ENCODE results near the gene HCCS.

HCCS gene

DNA sequence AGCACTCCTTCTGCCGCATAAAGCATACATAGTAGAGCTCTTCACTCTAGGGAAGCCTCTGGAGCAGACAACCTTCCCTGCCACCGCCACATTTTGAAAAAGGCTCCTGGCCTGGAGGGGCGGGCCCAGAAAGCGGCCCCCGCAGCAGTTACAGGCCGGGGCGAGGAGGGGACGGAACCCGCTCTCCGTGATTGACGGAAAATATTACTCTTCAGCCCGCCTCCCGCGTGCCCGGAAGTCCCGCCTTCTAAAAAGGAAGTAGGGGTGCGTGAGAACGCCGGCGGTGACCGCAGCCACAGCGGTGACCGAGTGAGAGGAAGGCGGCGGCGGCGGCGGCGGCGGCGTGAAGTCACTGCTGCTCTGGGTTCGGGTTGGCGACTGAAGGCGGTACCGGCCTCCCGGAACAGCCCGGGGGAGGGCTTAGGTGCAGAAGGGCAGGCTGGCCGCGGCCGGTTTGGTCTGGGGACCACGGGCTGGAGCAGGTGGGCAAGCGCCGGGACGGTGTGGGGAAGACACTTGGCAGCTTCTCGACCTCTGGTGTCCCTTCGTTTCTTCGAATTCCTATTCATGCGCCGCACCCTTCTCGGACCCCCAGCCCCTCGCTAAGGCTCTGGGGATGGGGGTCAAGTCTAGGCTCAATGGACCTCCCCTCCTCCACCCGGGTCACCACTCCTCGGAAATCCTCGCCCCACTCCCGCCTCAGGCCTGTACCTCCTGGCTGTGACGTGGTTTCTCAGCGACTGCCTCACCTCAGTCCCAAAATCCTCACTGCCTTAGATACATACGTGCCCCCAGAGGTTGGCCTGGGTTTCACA, at the start of gene HCCS:
Gene HCCS (plus strand): TSS at position 296 of the 815 bp plus-strand sequence. CDS start 729 bp downstream, outside the sequence.
- DNase-seq = peak; percentile 70 to 92 (median 85)
- intact Hi-C loops (cut with DNase I) = no loop called here

DNA sequence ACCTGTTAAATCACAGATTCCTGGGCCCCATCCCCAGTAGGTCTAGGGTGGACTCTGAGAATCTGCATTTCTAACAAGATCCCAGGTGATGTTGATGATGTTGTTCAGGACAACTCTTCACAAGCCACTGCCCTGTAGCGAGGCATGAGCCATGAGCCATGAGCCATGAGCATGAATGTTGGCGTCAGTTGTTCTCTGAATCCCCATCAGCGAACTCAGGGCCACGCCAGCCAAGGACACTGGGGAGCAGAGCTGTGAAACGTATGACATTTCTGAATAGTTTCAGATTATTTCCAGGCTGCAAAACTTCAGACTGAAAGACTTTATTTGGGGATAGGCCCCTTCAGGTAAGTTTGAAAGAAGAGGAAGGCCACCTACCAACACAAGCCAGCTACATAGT, 46.9 kb upstream of the HCCS start:
- DNase-seq = peak in 1 of 42 donors; percentile 4
- intact Hi-C loops (cut with DNase I) = no loop called here

DNA sequence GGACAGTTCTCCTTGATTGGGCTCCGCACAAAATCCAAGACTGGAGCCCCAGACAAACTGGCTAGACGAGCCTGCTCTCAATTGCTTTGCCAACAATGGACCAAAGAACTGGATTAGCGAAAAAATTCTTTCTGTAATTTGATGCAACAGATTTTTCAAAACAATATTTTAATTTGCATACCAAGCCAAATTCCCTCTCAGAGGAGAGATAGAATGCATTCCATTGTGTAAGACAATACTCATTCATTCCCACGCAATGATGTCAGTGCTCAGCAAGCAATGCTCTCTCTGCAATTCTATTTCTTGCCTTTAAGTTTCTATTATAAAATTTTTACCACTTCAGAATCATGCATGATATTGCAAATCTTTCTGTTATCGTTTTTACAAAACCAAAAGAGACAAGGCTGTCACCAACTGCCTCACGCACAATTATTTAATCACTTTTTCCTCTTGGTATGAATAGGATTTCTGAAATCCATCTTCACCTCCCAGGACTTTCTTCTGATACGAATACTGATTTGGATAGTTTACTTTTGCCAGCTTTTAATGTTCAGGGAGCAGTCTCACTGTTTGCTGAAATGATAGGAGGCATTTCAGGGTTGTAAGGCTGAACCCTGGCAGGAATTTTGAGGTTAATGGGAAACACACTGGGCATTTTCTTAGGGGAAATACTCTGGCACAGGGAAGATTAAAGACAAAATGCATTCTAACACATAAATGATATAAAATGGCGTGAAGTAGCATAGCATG, 46.1 kb upstream of the HCCS start:
- intact Hi-C loops (cut with DNase I) = no loop called here
- DNase-seq = peak in 16 of 42 donors; percentile 1 to 42 (median 12)

DNA sequence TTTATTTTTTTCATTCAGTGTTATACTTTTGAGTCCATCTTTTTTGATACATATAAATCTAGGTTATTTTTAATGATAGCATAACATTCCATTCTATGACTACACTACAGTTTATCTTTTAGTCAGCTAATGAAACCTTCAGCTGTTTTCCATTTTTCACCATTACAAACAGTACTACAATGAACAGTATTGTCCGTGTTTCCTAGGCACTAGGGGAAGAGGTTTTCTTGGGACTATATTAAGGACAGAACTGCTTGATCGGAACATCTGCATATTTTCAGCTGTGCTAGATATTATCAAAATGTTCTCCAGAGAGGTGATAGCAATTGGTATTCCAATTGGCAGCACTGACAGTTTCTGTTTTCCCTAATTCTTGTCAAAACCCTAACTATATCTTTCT, 44.3 kb upstream of the HCCS start:
- no peak for DNase-seq
- intact Hi-C loops (cut with DNase I) = no loop called here

DNA sequence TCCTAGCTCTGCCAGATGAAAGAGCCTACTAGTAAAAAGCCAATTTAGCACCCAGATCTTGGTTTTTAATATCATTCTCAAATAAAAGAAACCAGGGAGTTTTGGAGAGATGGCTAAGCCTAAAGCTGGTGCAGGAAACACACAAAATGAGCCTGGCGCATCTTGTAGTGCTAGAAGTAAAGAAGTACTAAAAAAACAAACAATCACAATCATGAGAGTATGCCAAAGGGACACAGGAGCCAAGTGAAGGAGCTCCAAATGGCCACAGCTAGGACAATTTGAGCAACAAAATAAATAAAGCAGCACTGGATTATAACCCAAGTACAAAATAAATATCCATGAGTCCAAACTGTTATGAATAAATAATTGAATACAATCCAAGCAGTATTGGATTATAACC, 37.8 kb upstream of the HCCS start:
- no peak for DNase-seq
- intact Hi-C loops (cut with DNase I) = no loop called here

DNA sequence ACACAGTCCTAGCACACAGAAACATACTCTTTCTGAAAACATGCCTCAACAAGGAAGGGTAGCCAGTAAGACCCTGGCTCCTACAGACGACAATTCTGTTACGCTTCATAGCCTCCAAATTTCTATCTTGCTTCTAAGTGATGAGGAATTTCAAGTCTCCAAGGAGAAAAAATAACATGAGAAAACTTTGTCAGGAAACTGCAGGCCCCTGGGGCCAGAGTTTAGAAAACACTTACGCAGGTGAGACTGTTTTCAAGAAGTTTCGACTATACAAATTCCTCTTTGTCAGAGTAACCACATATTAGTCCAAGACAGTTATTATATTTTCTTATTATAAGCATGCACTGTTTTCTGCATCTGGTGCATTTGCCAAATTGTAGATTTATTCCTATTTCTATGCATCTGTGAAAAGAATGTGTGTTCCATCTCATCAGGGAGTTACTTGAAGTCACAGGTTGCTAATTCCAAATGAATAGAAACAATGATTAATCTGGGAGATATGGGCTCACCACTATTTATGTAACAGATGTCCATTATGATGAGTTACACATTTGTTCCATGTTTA, 30.3 kb upstream of the HCCS start:
- DNase-seq = no peak
- intact Hi-C loops (cut with DNase I) = no loop called here

DNA sequence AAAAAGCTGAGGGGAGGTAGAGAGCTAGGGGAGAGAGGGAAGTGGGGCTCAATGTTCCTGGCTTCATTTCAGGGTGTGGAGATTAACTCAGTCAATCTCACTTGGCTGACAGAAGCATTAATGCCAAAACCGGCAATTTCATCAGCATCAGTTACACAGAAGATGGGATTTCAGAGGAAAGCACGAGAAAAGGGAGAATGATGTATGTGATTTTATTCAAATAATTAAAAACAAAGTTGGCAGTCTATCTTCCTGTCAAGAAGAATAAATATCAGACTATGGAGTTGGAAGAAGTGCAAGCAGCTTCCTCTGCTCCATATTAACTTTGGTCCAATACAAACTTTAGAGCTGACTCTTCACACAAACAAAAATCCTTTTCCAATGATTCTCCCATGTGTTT, 29.6 kb upstream of the HCCS start:
- intact Hi-C loops (cut with DNase I) = no loop called here
- no peak for DNase-seq

DNA sequence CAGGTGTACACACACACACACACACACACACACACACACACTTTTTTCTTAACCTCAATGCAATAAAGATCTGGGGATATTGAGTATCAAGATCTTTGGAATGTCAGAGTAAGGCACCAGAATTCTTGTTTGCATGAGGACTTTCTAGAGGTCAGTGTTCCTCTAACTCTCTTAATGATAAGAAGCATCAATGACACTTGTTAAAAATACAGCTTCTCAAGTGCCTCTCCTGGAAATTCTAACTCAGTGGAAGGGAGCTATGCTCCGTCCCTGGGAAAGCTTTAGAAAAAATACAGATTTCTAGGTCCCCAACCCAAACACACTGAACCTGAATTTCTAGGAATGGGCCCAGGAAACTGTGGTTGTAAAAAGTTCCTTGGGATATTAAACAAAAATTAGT, 25.8 kb upstream of the HCCS start:
- intact Hi-C loops (cut with DNase I) = no loop called here
- DNase-seq = no peak

DNA sequence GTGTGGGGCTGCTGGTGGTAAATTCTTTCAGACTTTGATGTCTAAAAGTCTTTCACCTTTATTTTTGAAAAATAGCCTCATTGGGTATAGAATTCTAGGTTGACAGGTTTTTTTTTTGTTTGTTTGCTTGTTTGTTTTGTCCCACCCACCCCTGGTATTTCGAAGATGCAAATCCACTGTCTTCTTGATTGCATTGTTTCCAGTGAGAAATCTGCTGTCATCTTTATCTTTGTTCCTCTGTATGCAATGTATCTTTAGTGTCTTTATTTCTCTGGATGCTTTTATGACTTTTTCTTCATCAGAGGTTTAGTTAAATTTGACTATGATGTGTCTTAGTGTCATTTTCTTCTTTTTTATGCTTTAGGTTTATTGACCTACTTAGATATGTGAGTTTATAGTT, 21.3 kb upstream of the HCCS start:
- intact Hi-C loops (cut with DNase I) = no loop called here
- no peak for DNase-seq

DNA sequence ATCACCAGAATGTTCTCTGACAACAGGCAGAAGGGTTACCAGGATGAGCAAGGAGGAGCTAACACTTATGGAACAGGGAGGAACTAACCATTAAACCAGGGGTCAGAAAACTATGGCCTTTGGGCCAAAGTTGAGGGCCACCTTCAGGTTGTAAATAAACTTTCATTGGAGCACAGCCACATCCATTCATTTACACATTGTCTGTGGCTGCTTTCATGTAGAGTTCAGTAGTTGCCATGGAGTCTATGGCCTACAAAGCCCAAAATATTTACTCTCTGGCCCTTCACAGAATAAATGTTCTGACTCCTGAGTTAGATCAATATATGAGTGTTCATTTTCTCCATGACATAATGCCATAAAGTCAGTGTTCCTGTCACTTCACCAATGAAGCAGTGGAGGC, 13.2 kb upstream of the HCCS start:
- DNase-seq = no peak
- intact Hi-C loops (cut with DNase I) = no loop called here

DNA sequence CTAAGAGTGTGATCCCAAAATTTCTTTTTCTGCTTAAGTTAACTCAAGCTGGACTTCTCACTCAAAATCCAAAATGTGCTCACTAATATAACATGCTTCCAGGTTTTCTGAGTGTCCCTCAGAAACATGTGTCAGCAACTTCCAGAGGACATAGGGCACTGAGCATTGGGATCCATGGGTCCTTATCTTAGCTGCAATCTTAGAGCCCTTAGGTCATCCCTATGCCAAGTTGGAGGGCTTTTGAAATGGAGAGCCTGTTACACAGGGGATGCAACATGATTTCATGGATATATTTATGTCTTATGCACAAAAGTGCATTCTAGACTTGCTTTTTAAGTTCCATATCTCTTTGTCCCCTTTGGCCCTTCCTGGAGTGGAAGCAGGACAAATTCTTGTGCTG, 11.7 kb upstream of the HCCS start:
- DNase-seq = no peak
- intact Hi-C loops (cut with DNase I) = no loop called here

DNA sequence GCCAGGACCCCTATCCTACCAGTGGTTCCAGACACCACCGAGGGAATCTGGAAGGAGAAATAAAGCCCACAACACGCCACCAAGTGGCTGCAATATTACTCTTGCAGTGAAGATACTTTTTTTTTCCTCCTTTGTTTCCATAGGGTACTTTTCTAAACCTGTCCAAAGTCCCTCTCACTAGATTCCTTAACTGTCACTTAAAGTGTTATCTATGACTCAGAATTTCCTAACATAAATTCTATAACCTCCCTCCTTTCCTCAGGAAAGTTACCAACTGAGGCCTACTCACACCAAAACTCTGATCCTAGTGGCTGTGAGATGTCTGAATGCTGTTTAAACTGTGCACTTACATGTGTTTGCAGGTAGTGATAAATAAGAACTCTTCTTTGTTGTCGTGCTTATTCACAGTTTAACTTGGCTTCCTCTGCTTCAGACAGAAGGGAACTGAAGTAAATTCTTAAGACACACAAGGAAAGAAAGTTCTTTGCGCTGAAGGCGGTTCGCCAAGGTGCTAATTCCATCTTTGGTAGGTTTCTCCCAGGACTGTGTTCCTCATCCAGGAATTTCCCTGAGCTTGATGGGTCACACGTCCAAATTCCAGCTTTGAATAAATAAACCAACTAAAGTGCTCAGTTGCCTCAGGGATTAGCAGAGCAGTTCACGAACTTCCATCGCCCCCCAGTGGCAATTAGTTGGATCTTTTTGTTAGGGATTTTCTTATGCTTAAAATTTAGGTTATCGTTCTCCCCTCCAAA, 10.7 kb upstream of the HCCS start:
- intact Hi-C loops (cut with DNase I) = no loop called here
- peak in 33 of 42 donors; percentile 5 to 79 (median 43) for DNase-seq

DNA sequence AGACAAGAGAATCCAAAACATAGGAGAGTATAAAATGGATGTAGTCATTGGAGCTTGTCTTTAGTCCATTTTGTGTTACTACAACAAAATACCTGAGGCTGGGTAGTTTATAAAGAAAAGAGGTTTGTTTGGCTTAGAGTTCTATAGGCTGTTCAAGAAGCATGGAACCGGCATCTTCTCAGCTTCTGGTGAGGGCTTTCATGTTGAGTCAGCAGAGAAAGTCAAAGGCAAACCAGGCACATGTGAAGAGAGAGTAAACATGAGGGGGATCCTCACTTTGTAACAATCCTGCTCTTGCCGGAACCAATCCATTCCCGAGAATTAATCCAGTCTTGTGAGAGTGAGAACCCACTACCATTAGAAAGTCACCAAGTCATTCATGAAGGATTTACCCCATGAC, 8.1 kb upstream of the HCCS start:
- no peak for DNase-seq
- intact Hi-C loops (cut with DNase I) = no loop called here

DNA sequence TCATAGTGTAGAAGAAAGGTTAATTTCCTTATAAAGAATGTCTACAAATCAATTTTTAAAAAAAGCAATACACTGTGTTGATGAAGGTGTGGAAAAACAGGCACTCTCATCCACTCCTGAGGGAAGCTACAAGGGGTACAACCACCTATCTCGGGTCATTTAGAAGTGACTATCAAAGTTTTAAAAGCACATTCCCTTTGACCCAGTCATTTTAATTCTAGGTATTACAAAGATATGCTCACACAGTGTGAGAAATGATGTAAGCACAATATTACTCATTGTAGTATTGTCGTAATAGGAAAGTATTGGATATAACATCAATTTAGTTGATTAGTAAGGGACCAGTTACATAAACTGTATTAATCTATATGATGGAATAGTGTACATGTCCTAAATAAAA, 7.4 kb upstream of the HCCS start:
- no peak for DNase-seq
- intact Hi-C loops (cut with DNase I) = no loop called here

DNA sequence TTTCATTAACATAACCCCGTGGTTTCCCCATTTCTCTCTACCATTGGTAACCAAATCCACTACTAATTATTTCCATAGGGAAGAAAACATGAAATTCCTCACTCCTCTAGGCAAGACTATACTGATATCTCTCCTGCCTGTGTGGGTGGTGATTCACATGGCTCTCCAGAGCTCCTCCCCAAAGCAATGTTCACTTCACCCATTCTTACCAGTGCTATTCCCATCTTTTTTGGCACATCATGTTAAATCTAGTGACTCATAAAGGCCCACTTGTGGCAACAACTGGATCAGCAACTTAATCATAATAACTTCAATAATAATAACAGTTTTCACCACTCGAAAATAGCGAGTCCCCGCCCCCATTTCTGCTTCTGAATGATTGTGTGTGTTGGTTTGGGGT, 6.1 kb upstream of the HCCS start:
- intact Hi-C loops (cut with DNase I) = no loop called here
- no peak for DNase-seq

DNA sequence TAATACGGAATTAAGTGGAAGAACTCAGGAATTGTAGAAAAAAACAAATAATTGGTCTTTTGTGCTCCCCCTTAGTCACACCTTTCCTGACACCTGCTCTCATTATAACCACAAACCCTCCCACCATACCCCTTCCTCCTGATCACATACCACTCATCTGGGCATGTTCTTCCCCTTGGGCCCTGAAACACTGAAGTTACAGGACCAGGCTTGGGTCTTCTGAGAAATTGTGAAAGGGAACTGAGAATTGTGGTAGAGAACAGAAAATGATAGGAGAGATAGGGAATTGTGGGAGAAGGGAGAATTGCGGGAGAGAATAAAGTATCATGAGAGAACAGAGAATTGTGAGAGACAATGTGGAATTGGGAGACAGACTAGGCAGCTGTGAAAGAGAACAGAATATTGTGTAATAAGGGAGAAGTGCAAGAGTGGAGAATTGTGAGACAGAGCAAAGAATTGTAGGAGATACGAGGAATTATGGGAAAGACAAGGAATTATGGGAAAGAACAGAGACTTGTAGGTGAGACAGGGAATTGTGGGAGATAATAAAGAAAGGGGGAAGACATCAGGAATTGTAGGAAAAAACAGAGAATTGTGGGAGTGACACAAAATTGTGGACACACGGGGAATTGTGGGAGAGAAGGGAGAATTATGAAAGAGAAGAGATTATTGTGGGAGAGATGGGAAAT, 2.7 kb upstream of the HCCS start:
- DNase-seq = no peak
- intact Hi-C loops (cut with DNase I) = no loop called here

DNA sequence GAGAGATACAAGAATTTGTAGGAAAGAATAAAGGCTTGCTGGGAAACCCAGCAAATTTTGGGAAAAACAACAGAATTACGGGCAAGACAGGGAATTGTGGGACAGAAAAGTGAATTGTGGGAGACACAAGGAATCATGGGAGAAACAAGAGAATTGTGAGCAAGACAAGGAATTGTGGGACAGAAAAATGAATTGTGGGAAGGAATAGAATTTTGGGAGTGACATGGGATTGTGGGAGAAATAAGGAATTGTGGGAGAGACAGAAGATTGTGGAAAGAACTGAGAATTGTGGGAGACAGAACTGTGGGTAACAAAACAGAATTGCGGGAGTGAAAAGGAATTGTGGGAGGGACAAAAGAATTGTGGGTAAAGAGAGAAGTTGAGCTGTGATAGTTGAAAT, 1.2 kb upstream of the HCCS start:
- no peak for DNase-seq
- intact Hi-C loops (cut with DNase I) = no loop called here

DNA sequence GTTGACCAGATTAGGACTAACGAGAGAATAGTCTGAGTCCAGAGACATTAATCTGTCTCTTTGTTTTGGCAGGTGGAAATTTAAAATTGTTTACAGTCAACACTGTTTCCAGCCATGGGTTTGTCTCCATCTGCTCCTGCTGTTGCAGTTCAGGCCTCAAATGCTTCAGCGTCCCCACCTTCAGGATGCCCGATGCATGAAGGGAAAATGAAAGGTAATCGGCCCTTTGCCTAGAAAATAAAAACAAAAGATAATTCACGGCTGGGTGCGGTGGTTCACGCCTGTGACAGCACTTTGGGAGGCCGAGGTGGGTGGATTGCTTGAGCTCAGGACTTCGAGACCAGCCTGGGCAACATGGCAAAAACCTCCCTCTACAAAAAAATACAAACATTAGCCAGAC, 815 bp downstream of the HCCS start:
- intact Hi-C loops (cut with DNase I) = no loop called here

DNA sequence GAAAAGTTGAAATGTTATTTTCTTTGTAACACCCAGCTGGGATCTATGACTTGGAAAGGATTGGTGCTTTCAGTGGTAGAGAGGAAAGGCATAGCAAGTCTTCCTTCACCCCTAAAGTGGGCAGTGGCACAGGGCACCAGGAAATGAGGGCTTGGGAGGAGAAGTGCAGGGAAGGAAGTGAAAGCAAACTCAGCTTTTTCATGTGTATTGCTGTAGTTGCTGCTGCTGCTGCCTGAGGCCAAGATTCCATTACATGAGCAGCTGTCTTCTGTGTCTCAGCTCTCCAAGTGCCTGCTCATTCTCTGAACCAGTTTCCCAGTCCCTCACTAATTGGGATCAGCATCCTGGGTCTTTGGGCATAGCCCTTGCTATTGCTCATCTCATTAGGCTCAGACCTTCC, 2.6 kb downstream of the HCCS start:
- DNase-seq = peak in 7 of 42 donors; percentile 3 to 37 (median 14)

More for the DNA sequence above, 815 bp downstream of the HCCS start:
- DNase-seq = no peak

More for the DNA sequence above, 2.6 kb downstream of the HCCS start:
- intact Hi-C loops (cut with DNase I) = no loop called here

Measured in head of caudate nucleus (tissue), 42 donors.